Fibroblast of lung (primary cell): ENCODE data around the gene GNB2.

Source experiments
- EZH2 ChIP-seq: IDR thresholded peaks from 2 replicates; pipeline ENCODE4 v1.5.1; 2012; ENCODE audit warnings: low read length, control low read depth, mild to moderate bottlenecking; ENCODE audit errors: missing control alignments
- TF ChIP-seq, protein P1 (sequence below), 2 donors: IDR thresholded peaks in 1 of 2; conservative IDR thresholded peaks in 1 of 2; 1 replicate in 1 of 2; 2 replicates in 1 of 2; pipeline ENCODE4 v1.5.1; 2011 to 2012; ENCODE audit warnings: low read length in 2 of 2, control low read depth in 1 of 2, inconsistent platforms in 1 of 2, low read depth in 1 of 2, mild to moderate bottlenecking in 1 of 2

DNA sequence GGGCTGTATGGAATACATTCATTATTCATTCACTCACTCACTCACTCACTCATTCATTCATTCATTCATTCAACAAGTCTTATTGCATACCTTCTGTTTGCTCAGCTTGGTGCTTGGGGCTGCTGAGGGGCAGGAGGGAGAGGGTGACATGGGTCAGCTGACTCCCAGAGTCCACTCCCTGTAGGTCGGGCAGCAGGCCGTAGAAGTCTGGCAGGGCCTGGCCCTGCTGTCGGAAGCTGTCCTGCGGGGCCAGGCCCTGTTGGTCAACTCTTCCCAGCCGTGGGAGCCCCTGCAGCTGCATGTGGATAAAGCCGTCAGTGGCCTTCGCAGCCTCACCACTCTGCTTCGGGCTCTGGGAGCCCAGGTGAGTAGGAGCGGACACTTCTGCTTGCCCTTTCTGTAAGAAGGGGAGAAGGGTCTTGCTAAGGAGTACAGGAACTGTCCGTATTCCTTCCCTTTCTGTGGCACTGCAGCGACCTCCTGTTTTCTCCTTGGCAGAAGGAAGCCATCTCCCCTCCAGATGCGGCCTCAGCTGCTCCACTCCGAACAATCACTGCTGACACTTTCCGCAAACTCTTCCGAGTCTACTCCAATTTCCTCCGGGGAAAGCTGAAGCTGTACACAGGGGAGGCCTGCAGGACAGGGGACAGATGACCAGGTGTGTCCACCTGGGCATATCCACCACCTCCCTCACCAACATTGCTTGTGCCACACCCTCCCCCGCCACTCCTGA is 49.1 kb downstream of the GNB2 start:
- TF ChIP-seq, protein P1, sequence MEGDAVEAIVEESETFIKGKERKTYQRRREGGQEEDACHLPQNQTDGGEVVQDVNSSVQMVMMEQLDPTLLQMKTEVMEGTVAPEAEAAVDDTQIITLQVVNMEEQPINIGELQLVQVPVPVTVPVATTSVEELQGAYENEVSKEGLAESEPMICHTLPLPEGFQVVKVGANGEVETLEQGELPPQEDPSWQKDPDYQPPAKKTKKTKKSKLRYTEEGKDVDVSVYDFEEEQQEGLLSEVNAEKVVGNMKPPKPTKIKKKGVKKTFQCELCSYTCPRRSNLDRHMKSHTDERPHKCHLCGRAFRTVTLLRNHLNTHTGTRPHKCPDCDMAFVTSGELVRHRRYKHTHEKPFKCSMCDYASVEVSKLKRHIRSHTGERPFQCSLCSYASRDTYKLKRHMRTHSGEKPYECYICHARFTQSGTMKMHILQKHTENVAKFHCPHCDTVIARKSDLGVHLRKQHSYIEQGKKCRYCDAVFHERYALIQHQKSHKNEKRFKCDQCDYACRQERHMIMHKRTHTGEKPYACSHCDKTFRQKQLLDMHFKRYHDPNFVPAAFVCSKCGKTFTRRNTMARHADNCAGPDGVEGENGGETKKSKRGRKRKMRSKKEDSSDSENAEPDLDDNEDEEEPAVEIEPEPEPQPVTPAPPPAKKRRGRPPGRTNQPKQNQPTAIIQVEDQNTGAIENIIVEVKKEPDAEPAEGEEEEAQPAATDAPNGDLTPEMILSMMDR (conservative IDR thresholded peaks at IDR 0.05 in 1 of 2, IDR thresholded peaks at IDR 0.05 in 1 of 2; ENCODE audit: low read depth in 1 of 2, low read length in 2 of 2) = no peak
- peak; percentile 54 for TF ChIP-seq EZH2
